Measurements from ENCODE around the gene FZD10.

Gene FZD10

DNA sequence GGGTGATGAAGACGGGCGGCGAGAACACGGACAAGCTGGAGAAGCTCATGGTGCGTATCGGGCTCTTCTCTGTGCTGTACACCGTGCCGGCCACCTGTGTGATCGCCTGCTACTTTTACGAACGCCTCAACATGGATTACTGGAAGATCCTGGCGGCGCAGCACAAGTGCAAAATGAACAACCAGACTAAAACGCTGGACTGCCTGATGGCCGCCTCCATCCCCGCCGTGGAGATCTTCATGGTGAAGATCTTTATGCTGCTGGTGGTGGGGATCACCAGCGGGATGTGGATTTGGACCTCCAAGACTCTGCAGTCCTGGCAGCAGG is 1.9 kb downstream of the FZD10 start:
- no peak overlapping the region for H2AFZ ChIP-seq (ENCODE audit: low read length, unreplicated experiment)
- no peak overlapping the region for H3K27ac ChIP-seq (ENCODE audit: low read depth, low read length)
- H3K4me3 ChIP-seq (ENCODE audit: low read depth, low read length): no peak overlapping the region
- no peaks in the 10 kb centered on the region for H3K79me2 ChIP-seq (ENCODE audit: control insufficient read depth, insufficient read depth, low read length, unreplicated experiment)
- H3K27me3 ChIP-seq (ENCODE audit: insufficient read depth, low read length): peaks cover 27% of the 10 kb centered on the region; the same call in 1 of the 2 replicates
- H3K4me1 ChIP-seq (ENCODE audit: control insufficient read depth, insufficient read depth, low read length, unreplicated experiment): no peaks in the 10 kb centered on the region
- no peaks in the 10 kb centered on the region for H3K36me3 ChIP-seq (ENCODE audit: insufficient read depth, low read length)

DNA sequence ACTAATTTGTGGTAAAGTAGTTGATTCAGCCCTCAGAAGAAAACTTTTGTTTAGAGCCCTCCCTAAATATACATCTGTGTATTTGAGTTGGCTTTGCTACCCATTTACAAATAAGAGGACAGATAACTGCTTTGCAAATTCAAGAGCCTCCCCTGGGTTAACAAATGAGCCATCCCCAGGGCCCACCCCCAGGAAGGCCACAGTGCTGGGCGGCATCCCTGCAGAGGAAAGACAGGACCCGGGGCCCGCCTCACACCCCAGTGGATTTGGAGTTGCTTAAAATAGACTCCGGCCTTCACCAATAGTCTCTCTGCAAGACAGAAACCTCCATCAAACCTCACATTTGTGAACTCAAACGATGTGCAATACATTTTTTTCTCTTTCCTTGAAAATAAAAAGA is 2.7 kb downstream of the FZD10 start:
- H3K27ac ChIP-seq (ENCODE audit: low read depth, low read length): no peak overlapping the region
- peaks cover 20% of the 10 kb centered on the region; the same call in 1 of the 2 replicates for H3K27me3 ChIP-seq (ENCODE audit: insufficient read depth, low read length)
- no peaks in the 10 kb centered on the region for H3K79me2 ChIP-seq (ENCODE audit: control insufficient read depth, insufficient read depth, low read length, unreplicated experiment)
- no peaks in the 10 kb centered on the region for H3K4me1 ChIP-seq (ENCODE audit: control insufficient read depth, insufficient read depth, low read length, unreplicated experiment)
- no peak overlapping the region for H3K4me3 ChIP-seq (ENCODE audit: low read depth, low read length)
- no peak overlapping the region for H2AFZ ChIP-seq (ENCODE audit: low read length, unreplicated experiment)
- no peaks in the 10 kb centered on the region for H3K36me3 ChIP-seq (ENCODE audit: insufficient read depth, low read length)

DNA sequence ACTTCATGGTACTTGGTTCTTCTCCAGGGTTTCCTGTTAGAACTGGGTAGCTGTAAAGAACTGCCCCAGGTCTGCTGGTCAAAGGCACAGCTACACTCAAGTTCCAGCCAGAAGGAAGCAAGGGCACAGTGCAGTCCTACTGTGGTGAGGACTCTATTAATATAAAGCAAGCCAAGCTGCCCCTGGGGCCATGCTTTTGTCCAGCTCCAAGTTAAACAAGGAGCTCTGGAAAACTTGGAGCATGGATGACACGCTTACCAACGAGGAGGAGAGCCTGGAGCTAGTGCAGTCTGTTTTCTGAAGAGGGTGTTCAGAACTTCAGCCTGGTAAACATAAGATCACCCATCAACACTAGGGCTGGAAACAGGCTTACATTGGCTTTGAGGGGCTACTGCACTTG is 4.0 kb downstream of the FZD10 start:
- Histone ChIP-seq H3K79me2 (ENCODE audit: control insufficient read depth, insufficient read depth, low read length, unreplicated experiment) (no peaks in the 10 kb centered on the region), H2AFZ (ENCODE audit: low read length, unreplicated experiment) (no peak overlapping the region), H3K36me3 (ENCODE audit: insufficient read depth, low read length) (no peaks in the 10 kb centered on the region), H3K27me3 (ENCODE audit: insufficient read depth, low read length) (peaks cover 7% of the 10 kb centered on the region; the same call in 1 of the 2 replicates), H3K27ac (ENCODE audit: low read depth, low read length) (no peak overlapping the region), H3K4me3 (ENCODE audit: low read depth, low read length) (no peak overlapping the region), H3K4me1 (ENCODE audit: control insufficient read depth, insufficient read depth, low read length, unreplicated experiment) (no peaks in the 10 kb centered on the region)

DNA sequence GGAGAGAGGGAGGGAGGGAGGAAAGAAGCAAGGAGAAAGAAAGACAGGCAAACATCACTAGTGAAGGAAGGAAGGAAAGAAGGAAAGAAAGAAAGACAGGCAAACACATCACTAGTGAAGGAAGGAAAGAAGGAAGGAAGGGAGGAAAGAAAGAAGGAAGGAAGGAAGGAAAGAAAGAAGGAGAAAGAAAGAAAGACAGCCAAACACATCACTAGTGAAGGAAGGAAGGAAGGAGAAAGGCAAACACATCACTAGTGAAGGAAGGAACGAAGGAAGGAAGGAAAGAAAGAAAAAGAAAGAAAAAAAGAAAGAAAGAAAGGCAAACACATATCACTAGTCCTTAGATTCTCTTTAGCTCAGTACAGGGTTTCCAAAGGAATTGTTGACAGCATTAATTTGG is 5.3 kb downstream of the FZD10 start:
- Histone ChIP-seq H2AFZ (ENCODE audit: low read length, unreplicated experiment) (no peak overlapping the region), H3K27ac (ENCODE audit: low read depth, low read length) (no peak overlapping the region), H3K4me1 (ENCODE audit: control insufficient read depth, insufficient read depth, low read length, unreplicated experiment) (no peaks in the 10 kb centered on the region), H3K4me3 (ENCODE audit: low read depth, low read length) (no peak overlapping the region), H3K79me2 (ENCODE audit: control insufficient read depth, insufficient read depth, low read length, unreplicated experiment) (no peaks in the 10 kb centered on the region), H3K36me3 (ENCODE audit: insufficient read depth, low read length) (no peaks in the 10 kb centered on the region), H3K27me3 (ENCODE audit: insufficient read depth, low read length) (no peaks in the 10 kb centered on the region)

DNA sequence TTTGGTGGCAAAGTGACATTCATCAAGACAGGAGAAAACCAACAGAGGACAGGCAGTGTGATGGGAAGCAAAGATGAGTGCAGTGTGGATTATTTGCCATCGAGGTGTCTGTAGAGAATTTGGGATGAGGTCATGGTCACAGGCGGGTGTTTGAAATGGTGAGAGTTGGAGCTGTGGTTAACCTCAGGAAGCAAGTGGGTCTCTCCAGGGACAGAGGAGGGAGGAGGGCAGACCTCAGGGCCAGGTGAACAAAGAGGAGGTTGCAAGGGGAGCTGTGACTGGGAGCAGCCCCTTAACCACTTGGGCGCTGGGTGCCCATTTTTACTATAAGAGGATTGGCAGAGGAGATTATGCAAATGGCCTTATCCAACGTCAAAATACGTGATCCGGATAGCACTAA is 7.0 kb downstream of the FZD10 start:
- H3K4me1 ChIP-seq (ENCODE audit: control insufficient read depth, insufficient read depth, low read length, unreplicated experiment): no peaks in the 10 kb centered on the region
- H3K4me3 ChIP-seq (ENCODE audit: low read depth, low read length): no peak overlapping the region
- H2AFZ ChIP-seq (ENCODE audit: low read length, unreplicated experiment): no peak overlapping the region
- H3K36me3 ChIP-seq (ENCODE audit: insufficient read depth, low read length): no peaks in the 10 kb centered on the region
- H3K27me3 ChIP-seq (ENCODE audit: insufficient read depth, low read length): no peaks in the 10 kb centered on the region
- H3K27ac ChIP-seq (ENCODE audit: low read depth, low read length): no peak overlapping the region
- no peaks in the 10 kb centered on the region for H3K79me2 ChIP-seq (ENCODE audit: control insufficient read depth, insufficient read depth, low read length, unreplicated experiment)

DNA sequence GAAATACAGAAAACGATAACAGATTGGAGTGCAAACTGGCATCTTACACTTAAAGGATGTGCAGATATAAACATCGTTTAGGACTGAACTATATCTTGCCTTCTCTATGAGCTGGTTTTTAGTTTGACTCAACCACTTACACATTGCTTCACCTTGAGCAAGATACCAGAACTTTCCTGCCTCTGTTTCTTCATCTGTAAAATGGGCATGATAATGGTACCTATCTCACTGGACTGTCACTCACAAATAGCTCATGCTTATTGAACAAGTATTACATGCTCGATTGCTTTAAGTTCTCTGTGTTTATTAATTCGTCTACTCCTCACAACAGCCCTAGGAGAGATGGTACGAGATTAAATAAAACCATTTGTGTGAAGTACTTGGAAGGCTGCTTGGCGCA is 7.7 kb downstream of the FZD10 start:
- Histone ChIP-seq H3K79me2 (ENCODE audit: control insufficient read depth, insufficient read depth, low read length, unreplicated experiment) (no peaks in the 10 kb centered on the region), H3K27me3 (ENCODE audit: insufficient read depth, low read length) (no peaks in the 10 kb centered on the region), H2AFZ (ENCODE audit: low read length, unreplicated experiment) (no peak overlapping the region), H3K4me3 (ENCODE audit: low read depth, low read length) (no peak overlapping the region), H3K27ac (ENCODE audit: low read depth, low read length) (no peak overlapping the region), H3K4me1 (ENCODE audit: control insufficient read depth, insufficient read depth, low read length, unreplicated experiment) (no peaks in the 10 kb centered on the region), H3K36me3 (ENCODE audit: insufficient read depth, low read length) (no peaks in the 10 kb centered on the region)

DNA sequence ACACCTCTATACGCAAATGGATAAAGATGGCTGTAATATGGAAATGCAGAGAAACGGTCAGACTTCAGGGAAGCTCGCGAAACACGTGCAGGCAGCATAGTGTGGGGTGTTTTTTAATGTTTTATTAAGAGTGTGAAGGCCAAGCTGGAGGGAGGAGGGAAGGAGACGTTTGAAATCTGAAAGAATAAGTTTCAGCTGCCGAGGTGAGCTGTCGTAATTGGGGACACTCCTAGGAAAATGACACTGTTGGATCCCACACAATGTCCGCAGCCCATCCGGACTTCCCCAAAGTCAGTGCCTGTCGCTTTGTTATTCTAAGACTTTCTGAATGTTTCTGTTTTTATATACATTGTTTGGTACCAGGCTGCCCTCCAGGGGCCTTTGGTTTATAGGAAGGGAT is 8.3 kb downstream of the FZD10 start:
- no peak overlapping the region for H2AFZ ChIP-seq (ENCODE audit: low read length, unreplicated experiment)
- no peak overlapping the region for H3K27ac ChIP-seq (ENCODE audit: low read depth, low read length)
- H3K79me2 ChIP-seq (ENCODE audit: control insufficient read depth, insufficient read depth, low read length, unreplicated experiment): no peaks in the 10 kb centered on the region
- no peaks in the 10 kb centered on the region for H3K4me1 ChIP-seq (ENCODE audit: control insufficient read depth, insufficient read depth, low read length, unreplicated experiment)
- H3K36me3 ChIP-seq (ENCODE audit: insufficient read depth, low read length): no peaks in the 10 kb centered on the region
- no peak overlapping the region for H3K4me3 ChIP-seq (ENCODE audit: low read depth, low read length)
- no peaks in the 10 kb centered on the region for H3K27me3 ChIP-seq (ENCODE audit: insufficient read depth, low read length)

DNA sequence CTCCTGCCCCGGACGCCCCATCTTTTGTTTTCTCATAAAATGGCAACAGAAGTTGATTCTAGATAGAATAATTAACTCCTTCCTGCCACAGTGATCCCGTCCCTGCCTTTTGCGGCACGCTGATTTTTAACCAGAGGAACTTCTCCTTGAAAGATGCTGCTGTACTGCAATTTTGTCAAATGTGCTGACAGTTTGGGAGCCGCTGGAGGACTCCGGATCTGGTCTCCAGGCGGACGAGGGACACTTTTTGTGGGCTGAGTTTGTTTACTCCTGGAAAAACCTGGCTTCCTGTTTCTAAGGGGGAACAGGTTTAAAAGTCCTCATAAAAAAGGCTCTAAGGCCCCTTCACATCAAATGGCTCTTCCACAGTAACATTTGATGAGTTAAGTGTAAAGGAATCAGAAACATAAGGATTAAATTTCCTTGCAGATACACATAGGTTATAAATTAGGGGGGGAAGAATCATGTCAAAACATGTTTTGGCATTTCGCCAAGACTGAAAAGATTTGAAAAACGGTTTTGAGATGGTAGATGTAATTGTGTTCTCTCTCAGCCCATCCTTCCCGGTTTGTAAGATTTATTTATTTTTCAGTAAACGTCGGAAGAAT is 15.5 kb downstream of the FZD10 start:
- H3K79me2 ChIP-seq (ENCODE audit: control insufficient read depth, insufficient read depth, low read length, unreplicated experiment): no peaks in the 10 kb centered on the region
- no peaks in the 10 kb centered on the region for H3K4me1 ChIP-seq (ENCODE audit: control insufficient read depth, insufficient read depth, low read length, unreplicated experiment)
- H3K27me3 ChIP-seq (ENCODE audit: insufficient read depth, low read length): no peaks in the 10 kb centered on the region
- no peaks in the 10 kb centered on the region for H3K36me3 ChIP-seq (ENCODE audit: insufficient read depth, low read length)
- no peak overlapping the region for H3K27ac ChIP-seq (ENCODE audit: low read depth, low read length)
- no peak overlapping the region for H3K4me3 ChIP-seq (ENCODE audit: low read depth, low read length)
- no peak overlapping the region for H2AFZ ChIP-seq (ENCODE audit: low read length, unreplicated experiment)

DNA sequence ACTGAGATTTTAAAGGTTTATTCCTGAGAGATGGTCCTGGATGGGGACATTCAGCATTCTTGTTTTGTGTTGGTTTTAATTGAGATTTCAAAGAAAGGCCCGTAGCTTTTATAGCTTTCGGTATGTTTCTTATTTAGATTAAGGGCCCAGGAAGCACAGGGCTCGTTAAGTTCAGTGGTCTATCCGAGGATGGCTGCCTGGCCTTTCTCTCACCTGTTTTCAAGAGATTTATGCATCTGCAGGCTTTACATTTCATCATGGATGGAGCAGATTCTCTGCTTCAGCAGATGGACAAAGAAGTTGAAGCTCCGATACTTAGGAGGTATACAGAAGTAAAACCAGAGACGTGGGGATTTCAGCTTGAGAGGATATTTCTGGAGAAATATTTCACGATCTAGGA is 16.0 kb downstream of the FZD10 start:
- Histone ChIP-seq H3K4me3 (ENCODE audit: low read depth, low read length) (no peak overlapping the region), H3K4me1 (ENCODE audit: control insufficient read depth, insufficient read depth, low read length, unreplicated experiment) (no peaks in the 10 kb centered on the region), H3K27ac (ENCODE audit: low read depth, low read length) (no peak overlapping the region), H3K36me3 (ENCODE audit: insufficient read depth, low read length) (no peaks in the 10 kb centered on the region), H2AFZ (ENCODE audit: low read length, unreplicated experiment) (no peak overlapping the region), H3K27me3 (ENCODE audit: insufficient read depth, low read length) (no peaks in the 10 kb centered on the region), H3K79me2 (ENCODE audit: control insufficient read depth, insufficient read depth, low read length, unreplicated experiment) (no peaks in the 10 kb centered on the region)

DNA sequence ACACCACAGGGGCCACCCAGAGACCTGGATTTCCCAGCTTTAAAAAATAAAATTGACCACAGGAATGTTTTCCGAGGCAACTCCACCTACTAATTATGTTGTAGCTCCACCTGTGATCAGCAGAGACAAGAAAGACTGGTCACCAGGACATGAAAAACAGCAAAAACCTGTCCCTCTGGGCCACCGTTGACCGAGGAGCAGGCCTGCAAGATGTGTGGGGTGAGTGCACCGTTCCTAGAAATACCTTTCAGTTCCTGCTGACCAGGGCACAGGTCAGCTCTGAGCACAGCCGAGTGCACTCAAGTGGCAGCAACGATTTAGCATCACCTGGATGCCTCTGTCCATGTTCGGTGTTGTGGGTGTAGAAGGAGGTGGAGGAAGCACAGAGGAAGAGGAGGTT is 16.9 kb downstream of the FZD10 start:
- Histone ChIP-seq H3K79me2 (ENCODE audit: control insufficient read depth, insufficient read depth, low read length, unreplicated experiment) (no peaks in the 10 kb centered on the region), H3K36me3 (ENCODE audit: insufficient read depth, low read length) (no peaks in the 10 kb centered on the region), H3K27ac (ENCODE audit: low read depth, low read length) (no peak overlapping the region), H3K4me1 (ENCODE audit: control insufficient read depth, insufficient read depth, low read length, unreplicated experiment) (no peaks in the 10 kb centered on the region), H3K27me3 (ENCODE audit: insufficient read depth, low read length) (no peaks in the 10 kb centered on the region), H2AFZ (ENCODE audit: low read length, unreplicated experiment) (no peak overlapping the region), H3K4me3 (ENCODE audit: low read depth, low read length) (no peak overlapping the region)

DNA sequence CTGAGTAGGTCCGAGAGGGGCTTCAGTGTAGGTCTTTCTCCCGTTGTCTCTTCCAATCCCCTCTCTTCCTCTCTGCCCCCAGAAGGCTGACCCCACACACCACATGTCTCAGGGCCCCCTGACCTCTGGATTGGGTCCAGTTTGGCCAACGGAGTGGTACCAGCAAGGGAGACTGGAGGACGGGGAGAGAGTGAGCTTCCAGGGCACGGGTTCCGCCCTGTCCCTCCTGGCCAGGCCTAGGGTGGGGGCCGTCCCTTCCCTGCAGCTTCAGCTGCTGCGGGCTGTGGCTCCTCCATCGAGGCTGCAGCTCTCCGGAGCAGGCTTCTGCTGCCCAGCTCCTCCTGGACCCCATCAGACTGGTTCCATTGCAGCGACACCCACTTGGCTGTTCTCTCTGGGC is 17.4 kb downstream of the FZD10 start:
- no peaks in the 10 kb centered on the region for H3K79me2 ChIP-seq (ENCODE audit: control insufficient read depth, insufficient read depth, low read length, unreplicated experiment)
- no peaks in the 10 kb centered on the region for H3K27me3 ChIP-seq (ENCODE audit: insufficient read depth, low read length)
- H3K4me3 ChIP-seq (ENCODE audit: low read depth, low read length): no peak overlapping the region
- no peak overlapping the region for H3K27ac ChIP-seq (ENCODE audit: low read depth, low read length)
- H3K36me3 ChIP-seq (ENCODE audit: insufficient read depth, low read length): no peaks in the 10 kb centered on the region
- no peaks in the 10 kb centered on the region for H3K4me1 ChIP-seq (ENCODE audit: control insufficient read depth, insufficient read depth, low read length, unreplicated experiment)
- no peak overlapping the region for H2AFZ ChIP-seq (ENCODE audit: low read length, unreplicated experiment)
